ENCODE results near the gene CIAO3. TPM values are rescaled to one million over a fixed set of nuclear protein-coding genes. Genes with fewer than 3 reads are reported as not detected.

The CIAO3 gene
- total RNA-seq, 4 donors from 2014 or later = 39.8 to 53.2 (median 45.6) TPM

- TF ChIP-seq EP300 (IDR thresholded peaks at IDR 0.05) = no peak
- TF ChIP-seq POLR2A (IDR thresholded peaks at IDR 0.05) = no peak
- TF ChIP-seq, protein P1, sequence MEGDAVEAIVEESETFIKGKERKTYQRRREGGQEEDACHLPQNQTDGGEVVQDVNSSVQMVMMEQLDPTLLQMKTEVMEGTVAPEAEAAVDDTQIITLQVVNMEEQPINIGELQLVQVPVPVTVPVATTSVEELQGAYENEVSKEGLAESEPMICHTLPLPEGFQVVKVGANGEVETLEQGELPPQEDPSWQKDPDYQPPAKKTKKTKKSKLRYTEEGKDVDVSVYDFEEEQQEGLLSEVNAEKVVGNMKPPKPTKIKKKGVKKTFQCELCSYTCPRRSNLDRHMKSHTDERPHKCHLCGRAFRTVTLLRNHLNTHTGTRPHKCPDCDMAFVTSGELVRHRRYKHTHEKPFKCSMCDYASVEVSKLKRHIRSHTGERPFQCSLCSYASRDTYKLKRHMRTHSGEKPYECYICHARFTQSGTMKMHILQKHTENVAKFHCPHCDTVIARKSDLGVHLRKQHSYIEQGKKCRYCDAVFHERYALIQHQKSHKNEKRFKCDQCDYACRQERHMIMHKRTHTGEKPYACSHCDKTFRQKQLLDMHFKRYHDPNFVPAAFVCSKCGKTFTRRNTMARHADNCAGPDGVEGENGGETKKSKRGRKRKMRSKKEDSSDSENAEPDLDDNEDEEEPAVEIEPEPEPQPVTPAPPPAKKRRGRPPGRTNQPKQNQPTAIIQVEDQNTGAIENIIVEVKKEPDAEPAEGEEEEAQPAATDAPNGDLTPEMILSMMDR (IDR thresholded peaks at IDR 0.05) = no peak
- Histone ChIP-seq H3K36me3 (peaks cover 0 to 24% (median 0%) of the 10 kb centered on the region in 3 donors), H3K4me1 (peaks cover 0 to 32% (median 5%) of the 10 kb centered on the region in 4 donors), H3K9me3 (no peaks in the 10 kb centered on the region), H3K27ac (no peak overlapping the region), H3K27me3 (peaks cover 0 to 40% of the 10 kb centered on the region in 2 donors), H3K4me3 (no peak overlapping the region)
- no peak for DNase-seq (ENCODE audit: low spot score in 2 of 2)
- 30 to 37% methylated on average over 7 to 15 of the region's 17 CpGs for WGBS, 2 donors
Observed at GRCh38 chr16:783404-784161, 42.8 kb upstream of the CIAO3 start.

GRCh38 chr16:782766-783403 lies 42.1 kb upstream of the CIAO3 start:
- no peak overlapping the region for H3K4me3 ChIP-seq
- WGBS, 2 donors = 68 to 75% methylated on average over 19 to 32 of the region's 36 CpGs
- H3K9me3 ChIP-seq = no peaks in the 10 kb centered on the region
- H3K4me1 ChIP-seq = peaks cover 0 to 31% (median 4%) of the 10 kb centered on the region in 4 donors
- TF ChIP-seq EP300 (IDR thresholded peaks at IDR 0.05) = no peak
- no peak for TF ChIP-seq POLR2A (IDR thresholded peaks at IDR 0.05)
- TF ChIP-seq, protein P1 (IDR thresholded peaks at IDR 0.05) = no peak
- no peak for DNase-seq (ENCODE audit: low spot score in 2 of 2)
- peaks cover 0 to 45% of the 10 kb centered on the region in 2 donors for H3K27me3 ChIP-seq
- no peak overlapping the region for H3K27ac ChIP-seq
- peaks cover 0 to 24% (median 0%) of the 10 kb centered on the region in 3 donors for H3K36me3 ChIP-seq

GRCh38 chr16:782258-782657 lies 41.5 kb upstream of the CIAO3 start:
- no peak for DNase-seq (ENCODE audit: low spot score in 2 of 2)
- Histone ChIP-seq H3K4me3 (no peak overlapping the region), H3K4me1 (peaks cover 0 to 25% (median 2%) of the 10 kb centered on the region in 4 donors), H3K36me3 (peaks cover 0 to 24% (median 0%) of the 10 kb centered on the region in 3 donors), H3K9me3 (no peaks in the 10 kb centered on the region), H3K27ac (no peak overlapping the region), H3K27me3 (peaks cover 0 to 50% of the 10 kb centered on the region in 2 donors)
- TF ChIP-seq EP300 (IDR thresholded peaks at IDR 0.05) = no peak
- no peak for TF ChIP-seq POLR2A (IDR thresholded peaks at IDR 0.05)
- TF ChIP-seq, protein P1 (IDR thresholded peaks at IDR 0.05) = no peak
- 51 to 58% methylated on average over 6 of the region's 6 CpGs for WGBS, 2 donors

DNA sequence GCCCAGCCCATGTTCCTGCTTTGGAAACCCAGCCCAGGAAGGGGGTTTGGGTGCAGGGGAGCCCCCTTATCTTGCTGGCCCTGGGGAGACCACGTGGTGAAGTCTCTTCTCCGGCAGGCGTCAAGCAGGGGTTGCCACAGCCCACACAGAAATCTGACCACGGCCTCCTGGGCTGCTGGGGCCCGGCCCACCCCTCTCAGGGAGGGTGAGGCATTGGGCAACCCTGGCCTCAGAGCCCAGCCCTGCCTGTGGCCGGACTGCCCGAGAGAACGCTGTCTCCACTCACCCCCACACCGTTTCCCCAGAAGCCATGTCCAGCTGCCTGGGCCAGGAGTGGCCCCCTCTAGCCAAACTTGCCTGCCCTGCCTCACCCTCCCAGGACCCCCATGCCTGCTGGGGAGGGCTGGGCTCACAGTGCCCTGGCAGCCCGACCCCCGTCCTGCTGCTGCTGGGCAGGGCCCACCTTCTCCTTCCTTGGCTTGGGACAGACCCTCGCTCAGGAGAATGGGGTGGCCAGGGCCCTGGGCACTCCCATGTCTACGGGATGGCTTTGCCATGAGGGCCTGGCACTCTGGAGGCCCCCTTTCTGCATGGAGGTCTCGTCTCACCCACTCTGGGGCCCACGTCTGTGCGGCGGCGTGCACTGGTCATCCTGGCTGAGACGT lies 40.7 kb upstream of the CIAO3 start:
- WGBS, 2 donors = 72 to 75% methylated on average over 12 to 19 of the region's 19 CpGs

More for the DNA sequence above, 40.7 kb upstream of the CIAO3 start:
- Histone ChIP-seq H3K36me3 (peaks cover 0 to 18% (median 0%) of the 10 kb centered on the region in 3 donors), H3K4me1 (peaks cover 0 to 17% (median 0%) of the 10 kb centered on the region in 4 donors), H3K27me3 (peaks cover 0 to 58% of the 10 kb centered on the region in 2 donors), H3K9me3 (no peaks in the 10 kb centered on the region), H3K4me3 (no peak overlapping the region), H3K27ac (no peak overlapping the region)
- TF ChIP-seq EP300 (IDR thresholded peaks at IDR 0.05) = no peak
- TF ChIP-seq, protein P1 (IDR thresholded peaks at IDR 0.05) = no peak
- TF ChIP-seq POLR2A (IDR thresholded peaks at IDR 0.05) = no peak
- no peak for DNase-seq (ENCODE audit: low spot score in 2 of 2)
